ENCODE measurements around the gene USP36.

DNA sequence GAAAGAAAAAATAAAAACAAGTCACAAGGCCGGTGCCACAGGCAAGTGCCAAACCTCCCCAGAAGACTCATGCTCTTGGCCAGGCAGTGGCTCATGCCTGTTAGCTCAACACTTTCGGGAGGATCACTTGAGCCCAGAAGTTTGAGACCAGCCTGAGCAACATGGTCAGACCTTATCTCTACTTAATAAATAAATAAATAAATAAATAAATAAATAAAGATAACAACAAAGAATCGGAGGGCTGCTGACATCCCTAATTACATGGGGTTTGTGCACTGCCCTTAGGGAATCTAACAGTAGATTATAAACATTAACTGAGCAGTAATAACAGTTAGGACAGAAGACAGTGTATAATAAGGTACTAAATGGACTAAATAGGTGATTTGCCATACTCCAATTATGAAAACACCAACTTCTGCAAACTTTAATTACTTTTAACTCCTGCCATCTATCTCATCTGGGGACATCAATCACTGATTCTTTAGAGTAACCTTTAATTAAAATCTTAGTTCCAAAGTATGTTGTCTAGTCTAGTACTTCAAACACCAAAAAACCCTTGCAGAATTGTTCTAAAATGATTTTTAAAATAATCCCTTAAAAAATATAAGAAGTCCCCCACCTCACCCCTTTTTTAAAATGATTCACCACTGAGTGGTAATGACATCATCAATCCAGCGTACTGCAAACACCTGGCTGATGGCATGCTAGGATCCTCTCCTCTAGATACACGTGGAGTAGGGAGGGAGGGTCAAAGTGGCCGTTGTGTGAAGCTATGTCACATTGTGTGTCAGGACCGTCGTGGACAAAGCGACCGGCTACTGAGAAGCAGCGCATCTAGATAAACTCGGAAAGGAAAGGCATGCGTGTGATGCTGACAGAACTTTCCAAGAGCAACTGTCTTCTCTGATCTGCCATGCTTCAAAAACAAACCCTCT, 87.0 kb downstream of the USP36 start:
- TF ChIP-seq, protein P1, sequence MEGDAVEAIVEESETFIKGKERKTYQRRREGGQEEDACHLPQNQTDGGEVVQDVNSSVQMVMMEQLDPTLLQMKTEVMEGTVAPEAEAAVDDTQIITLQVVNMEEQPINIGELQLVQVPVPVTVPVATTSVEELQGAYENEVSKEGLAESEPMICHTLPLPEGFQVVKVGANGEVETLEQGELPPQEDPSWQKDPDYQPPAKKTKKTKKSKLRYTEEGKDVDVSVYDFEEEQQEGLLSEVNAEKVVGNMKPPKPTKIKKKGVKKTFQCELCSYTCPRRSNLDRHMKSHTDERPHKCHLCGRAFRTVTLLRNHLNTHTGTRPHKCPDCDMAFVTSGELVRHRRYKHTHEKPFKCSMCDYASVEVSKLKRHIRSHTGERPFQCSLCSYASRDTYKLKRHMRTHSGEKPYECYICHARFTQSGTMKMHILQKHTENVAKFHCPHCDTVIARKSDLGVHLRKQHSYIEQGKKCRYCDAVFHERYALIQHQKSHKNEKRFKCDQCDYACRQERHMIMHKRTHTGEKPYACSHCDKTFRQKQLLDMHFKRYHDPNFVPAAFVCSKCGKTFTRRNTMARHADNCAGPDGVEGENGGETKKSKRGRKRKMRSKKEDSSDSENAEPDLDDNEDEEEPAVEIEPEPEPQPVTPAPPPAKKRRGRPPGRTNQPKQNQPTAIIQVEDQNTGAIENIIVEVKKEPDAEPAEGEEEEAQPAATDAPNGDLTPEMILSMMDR (optimal IDR thresholded peaks at IDR 0.05 in 1 of 3, IDR thresholded peaks at IDR 0.05 in 1 of 3, conservative IDR thresholded peaks at IDR 0.05 in 1 of 3; ENCODE audit: extremely low read depth in 1 of 3, insufficient read depth in 2 of 3, low read length in 3 of 3), result no peak
- no peak for TF ChIP-seq EZH2 (IDR thresholded peaks at IDR 0.05; ENCODE audit: low read length)
